ENCODE data around the gene DPH2. TPM values are rescaled to one million over a fixed set of nuclear protein-coding genes. Genes with fewer than 3 reads are reported as not detected.
A peak's percentile ranks its signal among the peaks of the same experiment; 100 is the strongest.

The DPH2 gene
- total RNA-seq, 2 experiments from 2014 or later, result 10.3 to 12.0 TPM

GRCh38 chr1:43933386-43934100, 36.3 kb upstream of the DPH2 start, which contains the start of gene ARTN:
Gene ARTN, plus strand, starts transcription at chr1:43933801. Its CDS starts 1,856 bp downstream, at chr1:43935657.
- no peak for TF ChIP-seq CTCF (IDR thresholded peaks at IDR 0.05)
- Mint-ChIP-seq H3K4me3 (peak within 1 kb of the TSS; percentile 48), H3K36me3 (ENCODE audit: low read depth) (no peaks in the 10 kb centered on the region), H3K4me1 (ENCODE audit: low read depth) (peaks cover 15% of the 10 kb centered on the region), H3K9me3 (no peaks in the 10 kb centered on the region), H3K27ac (no peak within 1 kb of the TSS), H3K27me3 (peaks cover 36% of the 10 kb centered on the region)
- Histone ChIP-seq H3K4me1 (ENCODE audit: insufficient read depth, low read length) (peaks cover 33% of the 10 kb centered on the region), H3K27ac (ENCODE audit: low read depth in 1 of 2, low read length in 2 of 2) (no peak within 1 kb of the TSS), H3K27me3 (ENCODE audit: control insufficient read depth in 1 of 2, insufficient read depth in 2 of 2, low read length in 2 of 2) (peaks cover 35 to 41% of the 10 kb centered on the region in 2 experiments), H3K36me3 (ENCODE audit: insufficient read depth, low read length) (peaks cover 4% of the 10 kb centered on the region), H3K4me3 (ENCODE audit: low read length) (peak within 1 kb of the TSS; percentile 5), H3K9me3 (ENCODE audit: control insufficient read depth in 1 of 2, insufficient read depth in 1 of 2, low read length in 2 of 2) (peaks cover 0 to 12% of the 10 kb centered on the region in 2 experiments)
- DNase-seq (no peak), ATAC-seq (ENCODE audit: poor library complexity) (no peak)
- intact Hi-C loops (cut with DNase I, micrococcal nuclease), result loop anchor here (1.0 to 10.0 kb wide), 5 partner anchors 114 to 709 kb away; no protein-coding TSS in a partner anchor
- ChIA-PET CTCF (interaction anchor here (1.9 to 3.3 kb wide), 4 partner anchors 13 to 170 kb away, joined by 6 to 24 read pairs (median 16); partner anchors contain the start of genes ATP6V0B and IPO13), POLR2A (no interaction called here)

- peak; percentile 65 for ATAC-seq (ENCODE audit: poor library complexity)
- intact Hi-C loops (cut with DNase I, micrococcal nuclease), result loop anchor here (1.0 to 10.0 kb wide), 5 partner anchors 113 to 710 kb away; no protein-coding TSS in a partner anchor
- peaks cover 15% of the 10 kb centered on the region for H3K4me1 Mint-ChIP-seq (ENCODE audit: low read depth)
- peak in 13 of 14 experiments; percentile 18 to 69 (median 40) for DNase-seq
- no peaks in the 10 kb centered on the region for H3K36me3 Mint-ChIP-seq (ENCODE audit: low read depth)
- H3K4me3 ChIP-seq (ENCODE audit: low read length), result no peak overlapping the region
- peaks cover 0 to 12% of the 10 kb centered on the region in 2 experiments for H3K9me3 ChIP-seq (ENCODE audit: control insufficient read depth in 1 of 2, insufficient read depth in 1 of 2, low read length in 2 of 2)
- POLR2A ChIA-PET, result interaction anchor here (1.6 kb wide), 1 partner anchor 36 kb away, joined by 4 read pairs; the partner anchor contains the start of gene DPH2
- H3K4me3 Mint-ChIP-seq, result peak overlapping the region; percentile 48
- H3K27ac ChIP-seq (ENCODE audit: low read depth in 1 of 2, low read length in 2 of 2), result no peak overlapping the region
- CTCF ChIA-PET, result interaction anchor here (0.5 to 3.3 kb wide), 16 partner anchors 9 to 850 kb away, joined by 3 to 24 read pairs (median 5); partner anchors contain the start of genes ATP6V0B, CCDC24, IPO13 and SLC6A9
- peaks cover 4% of the 10 kb centered on the region for H3K36me3 ChIP-seq (ENCODE audit: insufficient read depth, low read length)
- H3K27ac Mint-ChIP-seq, result no peak overlapping the region
- H3K9me3 Mint-ChIP-seq, result no peaks in the 10 kb centered on the region
- peaks cover 36% of the 10 kb centered on the region for H3K27me3 Mint-ChIP-seq
- peak; percentile 68 for TF ChIP-seq CTCF (IDR thresholded peaks at IDR 0.05)
- peaks cover 35 to 41% of the 10 kb centered on the region in 2 experiments for H3K27me3 ChIP-seq (ENCODE audit: control insufficient read depth in 1 of 2, insufficient read depth in 2 of 2, low read length in 2 of 2)
- peaks cover 33% of the 10 kb centered on the region for H3K4me1 ChIP-seq (ENCODE audit: insufficient read depth, low read length)
Measured at GRCh38 chr1:43934101-43934985, 35.5 kb upstream of the DPH2 start.

- H3K9me3 ChIP-seq (ENCODE audit: control insufficient read depth in 1 of 2, insufficient read depth in 1 of 2, low read length in 2 of 2), result peaks cover 0 to 12% of the 10 kb centered on the region in 2 experiments
- H3K9me3 Mint-ChIP-seq, result no peaks in the 10 kb centered on the region
- H3K27ac ChIP-seq (ENCODE audit: low read depth in 1 of 2, low read length in 2 of 2), result no peak overlapping the region
- ATAC-seq (ENCODE audit: poor library complexity) (no peak), DNase-seq (no peak)
- H3K27ac Mint-ChIP-seq, result no peak overlapping the region
- peaks cover 33% of the 10 kb centered on the region for H3K4me1 ChIP-seq (ENCODE audit: insufficient read depth, low read length)
- peaks cover 4% of the 10 kb centered on the region for H3K36me3 ChIP-seq (ENCODE audit: insufficient read depth, low read length)
- ChIA-PET POLR2A (interaction anchor here (1.6 kb wide), 1 partner anchor 35 kb away, joined by 4 read pairs; the partner anchor contains the start of gene DPH2), CTCF (interaction anchor here (0.5 to 3.3 kb wide), 16 partner anchors 9 to 851 kb away, joined by 3 to 24 read pairs (median 5); partner anchors contain the start of genes ATP6V0B, CCDC24, IPO13 and SLC6A9)
- TF ChIP-seq CTCF (IDR thresholded peaks at IDR 0.05), result no peak
- intact Hi-C loops (cut with DNase I, micrococcal nuclease), result loop anchor here (1.0 to 10.0 kb wide), 5 partner anchors 112 to 710 kb away; no protein-coding TSS in a partner anchor
- H3K4me3 ChIP-seq (ENCODE audit: low read length), result no peak overlapping the region
- H3K4me1 Mint-ChIP-seq (ENCODE audit: low read depth), result peaks cover 15% of the 10 kb centered on the region
- H3K27me3 ChIP-seq (ENCODE audit: control insufficient read depth in 1 of 2, insufficient read depth in 2 of 2, low read length in 2 of 2), result peaks cover 35 to 41% of the 10 kb centered on the region in 2 experiments
- H3K27me3 Mint-ChIP-seq, result peaks cover 36% of the 10 kb centered on the region
- H3K4me3 Mint-ChIP-seq, result no peak overlapping the region
- H3K36me3 Mint-ChIP-seq (ENCODE audit: low read depth), result no peaks in the 10 kb centered on the region
Measured at GRCh38 chr1:43934986-43935324, 34.9 kb upstream of the DPH2 start.

All from CD4-positive, alpha-beta T cell (primary cell).